Testis (tissue), 2 donors: ENCODE results near the gene SPRYD3.

ENCODE experiments used
- CTCF ChIP-seq, 3 experiments: fragments of 450-650 bp in 2 of 3; fragments of 200-600 bp in 1 of 3; sonication (generic) in 1 of 3; IDR thresholded peaks; one replicate each; pipeline ENCODE4 v1.5.1; 2016 to 2019; ENCODE audit warnings: antibody characterized with exemption in 3 of 3, mild to moderate bottlenecking in 2 of 3, moderate library complexity in 1 of 3
- POLR2A ChIP-seq: fragments of 450-650 bp; IDR thresholded peaks from one replicate; pipeline ENCODE4 v1.6.1; 2017; ENCODE audit warnings: antibody characterized with exemption, mild to moderate bottlenecking, moderate library complexity

GRCh38 chr12:53074283-53074998, 4.7 kb downstream of the SPRYD3 start:
- TF ChIP-seq POLR2A (no peak), CTCF (IDR thresholded peaks at IDR 0.05) (no peak)
